ENCODE measurements around the gene PRR19.

Gene PRR19

DNA sequence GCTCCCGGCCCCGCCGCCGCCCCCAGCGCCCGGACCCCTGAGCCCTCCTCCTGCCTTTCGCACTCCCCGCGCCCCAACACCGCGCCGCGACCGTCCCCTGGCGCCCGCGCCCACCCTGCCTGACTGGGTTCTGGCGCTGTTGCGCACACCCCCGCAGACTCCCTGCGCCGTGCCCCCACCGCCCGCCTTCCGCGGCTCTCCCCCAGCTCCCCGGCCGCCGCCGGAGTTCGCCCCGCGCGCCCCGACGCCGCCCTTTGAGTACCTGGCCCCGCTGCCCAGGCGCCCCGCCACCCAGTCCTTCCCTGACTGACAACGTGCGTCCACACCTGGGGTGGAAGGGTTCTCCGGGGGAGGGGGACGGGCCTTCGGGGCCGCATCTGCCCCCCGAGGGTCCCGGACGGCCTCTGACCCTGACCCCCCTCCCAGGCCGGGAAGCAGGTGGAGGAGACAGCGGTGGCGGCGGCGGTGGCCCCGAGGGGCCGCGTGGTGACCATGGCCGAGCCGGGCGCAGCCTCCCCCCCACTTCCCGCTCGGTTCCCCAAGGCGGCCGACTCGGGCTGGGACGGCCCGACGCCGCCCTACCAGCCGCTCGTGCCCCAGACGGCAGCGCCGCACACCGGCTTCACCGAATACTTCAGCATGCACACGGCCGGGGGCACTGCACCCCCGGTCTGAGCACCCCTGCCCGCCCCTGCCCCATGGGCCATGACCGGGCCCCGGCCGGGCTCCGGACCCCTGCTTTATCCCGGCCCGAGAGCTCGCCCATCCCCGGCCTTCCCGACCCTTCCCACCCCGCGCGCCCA lies 22.1 kb downstream of the PRR19 start:
- H3K36me3 ChIP-seq (ENCODE audit: control insufficient read depth, low read length), result peaks cover 4% of the 10 kb centered on the region
- 0 out of 2 replicates have a peak, but pooled peaks cover 4% of the 10 kb centered on the region for H4K20me1 ChIP-seq (ENCODE audit: control insufficient read depth, insufficient read depth, low read depth, low read length)
- H3K4me2 ChIP-seq (ENCODE audit: low read length), result peak overlapping the region; percentile 92
- H3K4me1 ChIP-seq (ENCODE audit: control insufficient read depth, low read length), result peaks cover 27% of the 10 kb centered on the region
- H3K9me3 ChIP-seq (ENCODE audit: control insufficient read depth, insufficient read depth, low read length), result no peaks in the 10 kb centered on the region
- peaks cover 5% of the 10 kb centered on the region; the same call in 1 of the 2 replicates for H3F3A ChIP-seq (ENCODE audit: control insufficient read depth, insufficient read depth)
- no peak for TF ChIP-seq EZH2phosphoT487 (IDR thresholded peaks at IDR 0.05; ENCODE audit: borderline replicate concordance, low read length)
- TF ChIP-seq, protein P1, sequence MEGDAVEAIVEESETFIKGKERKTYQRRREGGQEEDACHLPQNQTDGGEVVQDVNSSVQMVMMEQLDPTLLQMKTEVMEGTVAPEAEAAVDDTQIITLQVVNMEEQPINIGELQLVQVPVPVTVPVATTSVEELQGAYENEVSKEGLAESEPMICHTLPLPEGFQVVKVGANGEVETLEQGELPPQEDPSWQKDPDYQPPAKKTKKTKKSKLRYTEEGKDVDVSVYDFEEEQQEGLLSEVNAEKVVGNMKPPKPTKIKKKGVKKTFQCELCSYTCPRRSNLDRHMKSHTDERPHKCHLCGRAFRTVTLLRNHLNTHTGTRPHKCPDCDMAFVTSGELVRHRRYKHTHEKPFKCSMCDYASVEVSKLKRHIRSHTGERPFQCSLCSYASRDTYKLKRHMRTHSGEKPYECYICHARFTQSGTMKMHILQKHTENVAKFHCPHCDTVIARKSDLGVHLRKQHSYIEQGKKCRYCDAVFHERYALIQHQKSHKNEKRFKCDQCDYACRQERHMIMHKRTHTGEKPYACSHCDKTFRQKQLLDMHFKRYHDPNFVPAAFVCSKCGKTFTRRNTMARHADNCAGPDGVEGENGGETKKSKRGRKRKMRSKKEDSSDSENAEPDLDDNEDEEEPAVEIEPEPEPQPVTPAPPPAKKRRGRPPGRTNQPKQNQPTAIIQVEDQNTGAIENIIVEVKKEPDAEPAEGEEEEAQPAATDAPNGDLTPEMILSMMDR (IDR thresholded peaks at IDR 0.05; ENCODE audit: low read depth, low read length, poor library complexity, severe bottlenecking), result no peak
- H3K27ac ChIP-seq (ENCODE audit: low read depth, low read length), result no peak overlapping the region
- no peaks in the 10 kb centered on the region for H3K27me3 ChIP-seq (ENCODE audit: control insufficient read depth, low read length)
- H3K9me2 ChIP-seq (replicated peaks; ENCODE audit: control insufficient read depth, low read length), result no peaks in the 10 kb centered on the region
- peak overlapping the region; percentile 78 for H3K4me3 ChIP-seq (ENCODE audit: low read length)
- peaks cover 36% of the 10 kb centered on the region for H3K79me2 ChIP-seq (ENCODE audit: control insufficient read depth, low read length)

GRCh38 chr19:42324655-42325307 lies 22.8 kb downstream of the PRR19 start:
- 0 out of 2 replicates have a peak, but pooled peaks cover 4% of the 10 kb centered on the region for H4K20me1 ChIP-seq (ENCODE audit: control insufficient read depth, insufficient read depth, low read depth, low read length)
- H3F3A ChIP-seq (ENCODE audit: control insufficient read depth, insufficient read depth), result peaks cover 3% of the 10 kb centered on the region; the same call in 1 of the 2 replicates
- H3K79me2 ChIP-seq (ENCODE audit: control insufficient read depth, low read length), result peaks cover 40% of the 10 kb centered on the region
- H3K27ac ChIP-seq (ENCODE audit: low read depth, low read length), result no peak overlapping the region
- peaks cover 4% of the 10 kb centered on the region for H3K36me3 ChIP-seq (ENCODE audit: control insufficient read depth, low read length)
- peak overlapping the region; percentile 92 for H3K4me2 ChIP-seq (ENCODE audit: low read length)
- H3K9me2 ChIP-seq (replicated peaks; ENCODE audit: control insufficient read depth, low read length), result no peaks in the 10 kb centered on the region
- H3K4me3 ChIP-seq (ENCODE audit: low read length), result peak overlapping the region; percentile 78
- no peaks in the 10 kb centered on the region for H3K27me3 ChIP-seq (ENCODE audit: control insufficient read depth, low read length)
- no peak for TF ChIP-seq EZH2phosphoT487 (IDR thresholded peaks at IDR 0.05; ENCODE audit: borderline replicate concordance, low read length)
- TF ChIP-seq, protein P1 (IDR thresholded peaks at IDR 0.05; ENCODE audit: low read depth, low read length, poor library complexity, severe bottlenecking), result no peak
- H3K9me3 ChIP-seq (ENCODE audit: control insufficient read depth, insufficient read depth, low read length), result no peaks in the 10 kb centered on the region
- H3K4me1 ChIP-seq (ENCODE audit: control insufficient read depth, low read length), result peaks cover 27% of the 10 kb centered on the region

DNA sequence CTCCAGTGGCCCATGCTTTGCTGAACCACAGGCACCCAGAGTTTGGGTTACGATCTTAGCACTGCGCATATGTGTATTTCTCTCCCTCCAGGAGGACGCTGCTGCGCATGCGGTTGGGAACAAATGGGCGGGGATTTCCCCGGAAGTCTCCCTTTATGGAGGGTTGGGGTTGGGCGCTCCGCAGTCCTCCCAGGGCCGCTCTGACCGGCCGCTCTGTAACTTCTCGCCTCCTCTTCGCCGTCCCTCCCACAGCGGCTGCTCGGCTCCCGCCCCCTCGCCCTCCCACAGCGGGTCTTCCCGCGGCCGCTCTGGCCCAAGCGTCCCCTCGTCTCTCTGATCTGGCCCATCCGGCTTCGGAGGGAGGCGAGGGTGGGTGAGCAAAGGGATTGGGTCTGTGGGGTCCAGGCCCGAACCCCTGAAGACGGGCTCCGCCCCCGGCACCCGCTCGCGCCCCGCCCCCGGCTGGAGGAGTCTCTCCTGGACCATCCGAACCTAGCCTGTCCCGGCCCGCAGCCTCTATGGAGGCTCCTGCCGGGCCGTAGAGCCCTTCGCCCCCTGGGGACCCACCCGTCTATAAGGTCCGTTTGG lies 23.5 kb downstream of the PRR19 start, which contains the start of gene MEGF8:
MEGF8 (plus strand) TSS at position 328 of the 588 bp plus-strand sequence. CDS start 609 bp downstream, outside the sequence.
- TF ChIP-seq, protein P1 (IDR thresholded peaks at IDR 0.05; ENCODE audit: low read depth, low read length, poor library complexity, severe bottlenecking), result peak; percentile 90
- no peak for TF ChIP-seq EZH2phosphoT487 (IDR thresholded peaks at IDR 0.05; ENCODE audit: borderline replicate concordance, low read length)
- Histone ChIP-seq H3K4me1 (ENCODE audit: control insufficient read depth, low read length) (peaks cover 27% of the 10 kb centered on the region), H3K4me3 (ENCODE audit: low read length) (peak within 1 kb of the TSS; percentile 93), H3K27me3 (ENCODE audit: control insufficient read depth, low read length) (no peaks in the 10 kb centered on the region), H3K9me2 (replicated peaks; ENCODE audit: control insufficient read depth, low read length) (no peaks in the 10 kb centered on the region), H3F3A (ENCODE audit: control insufficient read depth, insufficient read depth) (peaks cover 3% of the 10 kb centered on the region; the same call in 1 of the 2 replicates), H4K20me1 (ENCODE audit: control insufficient read depth, insufficient read depth, low read depth, low read length) (0 out of 2 replicates have a peak, but pooled peaks cover 4% of the 10 kb centered on the region), H3K79me2 (ENCODE audit: control insufficient read depth, low read length) (peaks cover 43% of the 10 kb centered on the region), H3K4me2 (ENCODE audit: low read length) (peak within 1 kb of the TSS; percentile 92), H3K9me3 (ENCODE audit: control insufficient read depth, insufficient read depth, low read length) (no peaks in the 10 kb centered on the region), H3K27ac (ENCODE audit: low read depth, low read length) (peak within 1 kb of the TSS; percentile 42), H3K36me3 (ENCODE audit: control insufficient read depth, low read length) (peaks cover 4% of the 10 kb centered on the region)

All from DOHH2 (cell line).